Activated CD8-positive, alpha-beta memory T cell treated with anti-CD3 and anti-CD28 coated beads for 48 hours (primary cell): Measurements from ENCODE around the gene SDCCAG8.

ENCODE experiments used
- DNase-seq, 3 experiments: peaks; one replicate each; pipeline ENCODE4 v3.0.0-alpha.2; 2020; ENCODE audit warnings: low read depth in 2 of 3, low spot score in 2 of 3

Gene SDCCAG8

GRCh38 chr1:243452092-243452491 is 196.3 kb downstream of the SDCCAG8 start:
- DNase-seq, result no peak

GRCh38 chr1:243454328-243454997 is 198.6 kb downstream of the SDCCAG8 start:
- no peak for DNase-seq

GRCh38 chr1:243455760-243456651 is 200.2 kb downstream of the SDCCAG8 start:
- no peak for DNase-seq

GRCh38 chr1:243457363-243457982 is 201.6 kb downstream of the SDCCAG8 start:
- DNase-seq, result no peak

- no peak for DNase-seq
These were observed 203.2 kb downstream of the SDCCAG8 start for GRCh38 chr1:243459059-243459458.

- DNase-seq, result no peak
These were observed 205.9 kb downstream of the SDCCAG8 start for GRCh38 chr1:243461700-243462099.

GRCh38 chr1:243462929-243463697 is 207.3 kb downstream of the SDCCAG8 start:
- no peak for DNase-seq

- DNase-seq, result no peak
These were observed 209.2 kb downstream of the SDCCAG8 start for GRCh38 chr1:243465081-243465480.

- DNase-seq, result no peak
These were observed 209.9 kb downstream of the SDCCAG8 start for GRCh38 chr1:243465738-243466137.

GRCh38 chr1:243469497-243469896 is 213.7 kb downstream of the SDCCAG8 start:
- DNase-seq, result no peak

- no peak for DNase-seq
These were observed 214.7 kb downstream of the SDCCAG8 start for GRCh38 chr1:243470502-243470901.

GRCh38 chr1:243471026-243471685 is 215.3 kb downstream of the SDCCAG8 start:
- no peak for DNase-seq

- no peak for DNase-seq
These were observed 216.2 kb downstream of the SDCCAG8 start for GRCh38 chr1:243471754-243472745.

- no peak for DNase-seq
These were observed 217.6 kb downstream of the SDCCAG8 start for GRCh38 chr1:243473227-243474135.

GRCh38 chr1:243474136-243474881 is 218.5 kb downstream of the SDCCAG8 start:
- no peak for DNase-seq

- DNase-seq, result no peak
These were observed 219.1 kb downstream of the SDCCAG8 start for GRCh38 chr1:243474906-243475305.

- no peak for DNase-seq
These were observed 220.1 kb downstream of the SDCCAG8 start for GRCh38 chr1:243475966-243476365.
